Lower leg skin (tissue), 3 donors: ENCODE measurements around the gene TRIM25.

Experiments
- POLR2A ChIP-seq, 2 donors: fragments of 450-650 bp; IDR thresholded peaks; one replicate each; pipeline ENCODE4 v1.6.1; 2016 to 2017; ENCODE audit warnings: antibody characterized with exemption in 2 of 2, mild to moderate bottlenecking in 1 of 2, moderate library complexity in 1 of 2
- TF ChIP-seq, protein P1 (sequence below), 3 donors: fragments of 450-650 bp; IDR thresholded peaks; one replicate each; pipeline ENCODE4 v1.5.1; 2016; ENCODE audit warnings: antibody characterized with exemption in 3 of 3, mild to moderate bottlenecking in 3 of 3, moderate library complexity in 2 of 3

- TF ChIP-seq, protein P1, sequence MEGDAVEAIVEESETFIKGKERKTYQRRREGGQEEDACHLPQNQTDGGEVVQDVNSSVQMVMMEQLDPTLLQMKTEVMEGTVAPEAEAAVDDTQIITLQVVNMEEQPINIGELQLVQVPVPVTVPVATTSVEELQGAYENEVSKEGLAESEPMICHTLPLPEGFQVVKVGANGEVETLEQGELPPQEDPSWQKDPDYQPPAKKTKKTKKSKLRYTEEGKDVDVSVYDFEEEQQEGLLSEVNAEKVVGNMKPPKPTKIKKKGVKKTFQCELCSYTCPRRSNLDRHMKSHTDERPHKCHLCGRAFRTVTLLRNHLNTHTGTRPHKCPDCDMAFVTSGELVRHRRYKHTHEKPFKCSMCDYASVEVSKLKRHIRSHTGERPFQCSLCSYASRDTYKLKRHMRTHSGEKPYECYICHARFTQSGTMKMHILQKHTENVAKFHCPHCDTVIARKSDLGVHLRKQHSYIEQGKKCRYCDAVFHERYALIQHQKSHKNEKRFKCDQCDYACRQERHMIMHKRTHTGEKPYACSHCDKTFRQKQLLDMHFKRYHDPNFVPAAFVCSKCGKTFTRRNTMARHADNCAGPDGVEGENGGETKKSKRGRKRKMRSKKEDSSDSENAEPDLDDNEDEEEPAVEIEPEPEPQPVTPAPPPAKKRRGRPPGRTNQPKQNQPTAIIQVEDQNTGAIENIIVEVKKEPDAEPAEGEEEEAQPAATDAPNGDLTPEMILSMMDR (IDR thresholded peaks at IDR 0.05), result no peak
- no peak for TF ChIP-seq POLR2A (IDR thresholded peaks at IDR 0.05)
Measured at GRCh38 chr17:56870081-56870651, 43.7 kb downstream of the TRIM25 start.
